GM21786 (cell line): ENCODE data around the gene LRRC74B.
"Not testable (repeated sequence)": the region's sequence is repeated elsewhere in the genome, so short reads cannot be mapped to it uniquely, and the experiment has no call there.

Experiments
- ATAC-seq: cut with Tn5 transposase; IDR thresholded peaks from one replicate; pipeline ENCODE4 v1.9.1; 2021; ENCODE audit not compliant: unreplicated experiment

Gene LRRC74B

DNA sequence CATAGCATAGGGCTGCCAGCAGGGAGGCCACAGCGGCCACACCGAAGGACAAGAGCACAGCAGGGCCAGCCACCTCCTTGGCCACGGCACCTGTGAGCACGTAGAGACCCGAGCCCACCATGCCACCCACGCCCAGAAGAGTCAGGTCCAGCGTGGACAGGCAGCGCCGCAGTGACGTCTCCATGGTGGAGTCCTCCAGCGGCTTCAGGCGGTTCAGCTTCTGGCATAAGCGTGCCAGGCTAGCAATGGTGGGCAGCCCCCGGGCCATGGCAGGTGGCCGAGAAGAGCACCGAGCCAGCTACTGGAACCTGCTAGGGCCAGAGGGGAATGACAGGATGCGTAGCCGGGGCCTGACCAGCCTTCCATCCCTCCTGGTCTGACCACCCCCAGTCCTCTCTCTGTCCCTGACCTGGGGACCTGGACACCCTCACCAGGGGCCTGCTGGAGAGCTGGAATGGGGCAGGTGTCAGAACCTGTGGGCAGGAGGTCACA is 14.2 kb upstream of the LRRC74B start:
- ATAC-seq, result no peak

DNA sequence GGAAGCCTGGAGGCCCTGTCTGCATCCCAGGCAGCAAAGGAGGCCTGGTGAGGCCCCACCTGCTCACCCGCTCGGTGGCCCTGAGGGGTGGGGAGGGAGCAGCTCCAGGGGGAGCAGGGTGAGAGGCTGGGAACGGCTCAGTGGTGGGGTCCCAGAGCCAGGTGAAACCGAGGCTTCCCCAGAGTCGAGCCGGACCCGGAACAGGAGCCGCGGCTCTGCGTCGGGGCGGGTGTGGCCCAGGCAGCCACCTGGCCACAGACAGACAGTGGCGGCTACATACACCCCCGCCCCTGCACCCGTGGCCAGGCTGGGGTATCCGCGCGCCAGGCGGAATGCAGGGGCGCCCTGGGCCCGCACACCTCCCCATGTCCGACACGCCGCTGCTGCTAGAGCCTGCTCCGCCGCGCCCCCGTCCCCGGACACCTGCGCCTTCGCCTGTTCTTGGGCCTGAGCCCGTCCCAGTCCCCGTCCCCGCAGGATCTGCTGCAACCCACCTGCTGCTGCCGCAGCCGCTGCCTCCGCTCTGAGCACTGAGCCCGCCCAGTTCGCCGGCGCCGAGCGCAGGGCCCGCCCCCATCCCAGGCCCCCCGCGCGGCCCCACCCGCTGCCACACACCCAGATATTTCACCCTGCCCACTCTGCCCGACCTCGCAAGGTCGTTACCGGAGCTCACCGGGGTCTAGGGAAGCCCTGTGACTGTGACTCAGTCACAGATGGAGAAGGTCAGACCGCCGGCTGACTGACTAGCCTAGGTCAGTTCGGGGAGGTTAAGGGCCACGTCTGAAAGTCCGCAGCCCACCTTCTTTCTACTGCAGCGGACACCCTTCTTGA is 13.5 kb upstream of the LRRC74B start, which contains the start of gene SLC7A4:
SLC7A4 (minus strand) TSS at position 525 of the 831 bp plus-strand sequence. CDS start 749 bp downstream, outside the sequence.
- ATAC-seq, result no peak

DNA sequence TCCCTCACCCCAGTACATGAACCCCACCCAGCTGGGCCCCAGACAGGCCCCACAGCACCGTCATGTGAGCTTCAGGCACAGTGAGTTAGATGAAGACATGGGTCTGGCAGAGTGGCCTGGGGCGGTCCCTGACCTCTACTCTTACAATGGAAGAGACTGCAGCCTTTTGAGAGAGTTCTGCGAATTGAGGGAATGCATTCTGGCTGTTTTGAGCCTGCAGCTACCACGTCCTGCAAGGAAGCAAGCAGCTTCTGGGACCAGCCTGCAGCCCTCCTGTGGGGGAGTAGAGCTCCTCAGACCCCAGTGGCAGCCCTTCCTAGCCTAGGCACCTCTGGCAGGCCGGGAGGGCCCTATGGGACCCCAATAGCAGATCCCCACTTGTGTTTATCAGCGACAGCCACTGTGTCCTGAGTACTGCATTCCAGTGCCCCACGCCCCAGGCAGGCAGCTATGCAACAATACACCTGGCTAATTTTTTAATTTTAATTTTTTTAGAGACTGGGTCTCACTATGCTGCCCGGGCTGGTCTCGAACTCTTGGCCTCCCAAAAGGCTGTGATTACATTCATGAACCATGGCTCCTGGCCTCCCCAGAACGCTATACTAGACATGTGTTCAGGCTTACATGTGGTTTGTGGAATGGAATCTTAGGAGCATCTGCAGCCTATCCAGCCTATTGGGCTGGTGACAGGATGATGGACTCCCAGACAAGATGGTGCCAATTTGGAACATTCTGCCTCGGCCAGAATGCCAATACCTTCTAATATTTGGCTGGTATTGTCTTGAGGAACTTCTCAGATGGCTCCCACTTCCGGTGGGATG is 12.7 kb upstream of the LRRC74B start:
- ATAC-seq, result no peak

DNA sequence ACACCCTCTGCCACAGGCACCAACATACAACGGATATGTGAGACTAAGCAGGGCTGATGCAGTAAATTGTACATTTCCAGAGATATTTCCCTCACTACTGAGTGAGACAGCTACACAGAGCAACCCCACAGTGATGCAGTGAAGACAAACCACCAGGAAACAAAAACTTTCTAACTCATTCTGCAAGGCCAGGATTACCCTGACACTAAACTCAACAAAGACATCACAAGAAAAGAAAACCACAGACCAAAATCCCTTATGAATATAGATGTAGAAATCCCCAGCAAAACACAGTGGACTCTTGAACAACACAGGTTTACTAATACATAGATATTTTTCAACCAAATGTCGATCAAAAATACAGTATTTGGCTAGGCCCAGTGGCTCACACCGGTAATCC is 11.9 kb upstream of the LRRC74B start:
- ATAC-seq, result no peak

DNA sequence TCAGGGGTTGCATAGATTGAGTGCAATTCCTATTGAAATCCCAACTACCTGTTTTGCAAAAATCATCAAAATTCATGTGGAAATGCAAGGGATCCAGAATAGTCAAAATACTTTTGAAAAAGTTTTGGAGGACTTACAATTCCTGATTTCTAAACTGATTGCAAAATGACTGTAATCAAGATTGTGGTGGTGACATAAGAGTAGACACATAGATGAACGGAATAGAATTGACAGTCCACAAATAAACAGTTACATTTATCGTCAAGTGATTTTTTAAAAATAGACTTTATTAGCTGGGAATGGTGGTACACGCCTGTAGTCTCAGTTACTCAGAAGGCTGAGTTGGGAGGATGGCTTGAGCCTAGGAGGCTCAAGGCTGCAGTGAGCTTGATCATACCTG is 10.8 kb upstream of the LRRC74B start:
- no peak for ATAC-seq

DNA sequence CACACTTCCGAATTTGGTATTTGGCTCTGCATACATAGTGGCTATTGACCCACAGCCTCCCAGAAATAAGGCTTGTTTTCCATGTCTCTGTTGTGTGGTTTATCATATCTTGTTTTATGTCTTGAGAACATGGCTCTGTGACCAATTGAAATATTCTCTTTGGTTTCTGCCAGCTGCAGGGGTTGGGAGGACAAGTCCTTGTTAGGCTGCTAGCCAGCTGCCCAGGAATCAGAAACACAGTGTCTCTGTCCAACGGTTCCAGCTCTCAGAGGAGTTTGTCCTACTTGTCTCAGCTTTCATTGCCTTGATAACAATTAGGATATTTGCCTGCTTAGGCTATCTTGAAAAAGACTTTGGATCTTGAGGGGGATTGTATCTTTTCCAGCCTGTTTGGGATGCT is 7.3 kb upstream of the LRRC74B start:
- no peak for ATAC-seq

DNA sequence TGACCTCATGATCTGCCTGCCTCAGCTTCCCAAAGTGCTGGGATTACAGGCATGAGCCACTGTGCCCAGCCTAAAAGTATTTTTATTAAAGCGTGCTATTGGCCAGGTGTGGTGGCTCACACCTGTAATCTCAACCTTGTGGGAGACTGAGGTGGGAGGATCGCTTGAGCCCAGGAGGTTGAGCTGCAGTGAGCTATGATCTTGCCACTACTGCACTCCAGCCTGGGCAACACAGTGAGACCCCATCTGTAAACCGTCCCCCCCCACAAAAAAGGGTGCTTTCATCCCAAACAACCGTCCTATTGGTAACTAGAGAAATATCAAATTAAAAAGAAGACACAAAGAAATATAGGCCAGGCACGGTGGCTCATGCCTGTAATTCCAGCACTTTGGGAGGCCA is 6.6 kb upstream of the LRRC74B start:
- not testable (repeated sequence) for ATAC-seq

DNA sequence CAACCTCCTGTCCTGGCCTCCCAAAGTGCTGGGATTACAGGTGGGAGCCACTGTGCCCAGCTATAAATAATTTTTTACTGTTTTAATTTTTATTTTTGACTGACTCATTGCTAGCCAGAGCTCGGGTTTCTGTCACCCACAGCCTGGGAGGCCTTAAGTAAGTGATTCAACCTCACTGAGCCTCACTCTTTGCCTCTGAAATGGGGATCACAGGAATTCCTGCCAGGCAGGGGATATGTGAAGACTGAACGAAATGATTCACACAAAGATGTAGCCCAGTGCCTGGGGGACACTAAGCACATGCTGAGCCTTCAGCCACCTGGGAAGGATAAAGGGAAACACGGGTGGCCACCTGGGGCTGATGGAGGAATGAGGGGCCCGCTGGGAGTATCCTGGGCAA is 3.8 kb upstream of the LRRC74B start:
- no peak for ATAC-seq

DNA sequence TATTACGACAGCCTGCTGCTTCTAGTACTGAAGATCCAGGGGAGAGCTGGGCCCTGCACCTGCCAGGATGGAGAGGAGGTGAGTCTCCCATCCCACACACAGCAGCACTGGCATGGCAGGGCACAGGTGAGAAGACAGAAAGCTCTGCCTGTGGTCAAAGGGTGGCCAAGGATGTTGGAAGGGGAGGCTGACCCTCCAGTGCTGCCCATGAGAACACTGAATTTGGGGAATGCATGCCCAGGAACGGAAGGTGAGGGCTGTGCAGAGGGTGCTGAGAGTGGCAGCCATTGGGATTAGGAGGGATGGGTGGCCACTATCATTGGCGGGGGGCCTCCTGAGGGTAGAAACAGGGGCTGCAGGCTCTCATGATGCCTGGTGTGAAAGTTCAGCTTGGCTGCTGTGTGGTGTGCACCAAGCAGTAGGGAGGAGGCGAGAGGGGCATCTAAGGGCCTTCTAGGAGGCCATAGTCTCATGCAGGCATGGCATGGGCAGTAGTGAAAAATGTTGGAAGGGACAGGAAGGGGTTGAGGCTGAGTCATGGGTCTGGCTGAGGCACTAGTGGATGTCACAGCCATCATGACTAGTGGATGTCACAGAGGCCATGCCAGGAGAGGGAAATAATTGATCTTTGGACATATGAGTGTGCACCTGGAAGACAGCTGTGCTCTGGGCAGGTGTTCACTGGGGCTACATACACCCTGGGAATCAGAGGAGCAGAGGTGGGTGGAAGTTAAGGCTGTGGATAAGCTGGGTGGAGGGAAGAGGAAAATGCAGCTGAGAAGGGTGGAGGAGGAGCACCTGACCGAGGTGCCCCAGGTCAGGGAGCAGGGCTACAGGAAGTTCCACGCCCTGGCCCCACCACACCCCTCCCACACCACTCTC is 2.5 kb upstream of the LRRC74B start:
- no peak for ATAC-seq

DNA sequence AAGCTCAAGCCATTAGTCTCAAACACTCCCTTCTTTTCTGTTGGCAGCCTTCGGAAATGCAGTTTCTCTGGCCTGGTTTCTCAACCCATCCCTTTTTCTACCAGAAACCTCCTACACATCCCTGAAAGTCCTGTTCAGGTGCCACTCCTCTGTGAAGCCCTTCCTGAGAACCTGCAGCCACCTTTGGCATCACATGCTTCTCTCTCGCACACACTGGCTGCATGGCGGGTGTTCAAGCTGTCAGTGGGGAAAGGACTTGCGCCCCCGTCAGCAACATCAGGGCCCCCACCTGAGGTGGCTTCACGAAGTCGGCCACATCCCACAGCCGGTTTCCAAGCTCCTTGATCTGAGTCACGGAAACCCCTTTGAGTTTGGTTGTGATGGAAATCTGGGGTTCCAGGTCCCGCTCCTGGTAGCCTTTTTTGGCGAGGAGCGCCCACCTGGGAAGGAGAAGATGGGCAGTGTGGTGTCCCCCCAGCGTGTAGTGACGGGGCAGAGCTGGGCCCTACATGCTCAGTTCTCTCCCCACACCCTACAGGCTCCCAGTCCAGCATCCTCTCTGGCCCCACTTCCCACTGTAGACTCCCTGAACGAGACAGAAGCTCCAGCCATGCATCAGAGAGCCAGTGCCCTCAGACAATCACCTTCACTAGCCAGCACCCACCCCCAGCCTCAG is 1.7 kb upstream of the LRRC74B start:
- no peak for ATAC-seq

DNA sequence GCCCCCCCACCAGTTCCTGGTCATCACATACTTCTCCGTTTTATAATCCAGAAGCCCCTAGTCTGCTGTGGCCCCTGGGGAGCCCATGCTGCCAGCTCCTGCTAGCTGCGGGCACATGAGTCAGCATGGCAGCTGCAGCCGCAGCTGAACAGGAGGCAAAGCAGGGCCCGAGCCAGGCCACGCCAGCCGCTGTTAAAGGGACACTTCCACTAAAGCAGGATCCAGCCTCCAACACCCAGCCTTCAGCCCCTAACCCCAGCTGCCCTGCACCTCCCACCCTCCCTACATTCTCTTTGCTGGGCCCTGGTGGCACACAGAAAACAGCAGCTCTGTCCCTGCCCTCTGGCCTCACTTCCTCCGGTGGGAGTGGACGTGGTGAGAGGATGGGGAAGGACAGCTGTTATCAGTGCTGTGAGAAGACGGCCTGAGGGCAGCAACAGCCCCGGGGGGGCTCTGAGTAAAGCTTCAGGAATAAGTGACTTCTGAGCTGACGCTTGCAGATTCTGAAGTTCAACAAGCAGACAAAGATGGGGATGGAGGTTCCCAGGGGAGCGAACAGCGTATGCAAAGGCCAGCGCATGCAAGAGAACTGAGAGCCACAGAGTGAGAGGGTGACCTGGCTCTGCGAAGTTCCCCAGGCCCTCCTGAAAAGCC is 688 bp upstream of the LRRC74B start:
- no peak for ATAC-seq

DNA sequence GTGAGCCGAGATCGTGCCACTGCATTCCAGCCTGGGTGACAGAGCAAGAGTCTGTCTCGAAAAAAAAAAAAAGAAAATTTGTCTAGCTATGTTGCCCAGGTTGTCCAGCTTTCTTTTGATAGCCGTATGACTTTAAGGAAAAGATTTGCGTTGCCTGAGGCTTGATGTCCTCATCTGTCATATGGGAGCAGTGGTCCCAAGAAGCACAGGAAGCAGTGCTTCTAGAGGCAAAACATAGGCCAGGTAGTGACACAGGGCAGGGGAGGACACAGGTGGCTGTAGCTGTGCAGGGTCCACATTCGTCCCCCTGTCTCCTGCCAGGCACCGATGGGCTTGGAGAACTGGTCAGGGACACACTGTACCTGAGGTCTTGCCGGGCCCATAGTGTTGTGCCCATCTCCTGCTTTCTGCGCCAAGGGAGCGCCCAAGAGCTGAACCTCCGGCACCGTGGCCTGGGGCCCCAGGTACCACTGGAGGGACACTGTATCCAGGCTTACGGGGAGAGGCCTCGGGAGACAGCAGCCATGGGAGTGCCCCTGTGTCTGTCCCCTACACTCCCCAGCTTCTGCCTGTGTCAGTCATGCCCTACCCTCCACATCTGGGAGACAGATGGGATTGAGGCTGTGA is 1.4 kb downstream of the LRRC74B start:
- ATAC-seq, result no peak

DNA sequence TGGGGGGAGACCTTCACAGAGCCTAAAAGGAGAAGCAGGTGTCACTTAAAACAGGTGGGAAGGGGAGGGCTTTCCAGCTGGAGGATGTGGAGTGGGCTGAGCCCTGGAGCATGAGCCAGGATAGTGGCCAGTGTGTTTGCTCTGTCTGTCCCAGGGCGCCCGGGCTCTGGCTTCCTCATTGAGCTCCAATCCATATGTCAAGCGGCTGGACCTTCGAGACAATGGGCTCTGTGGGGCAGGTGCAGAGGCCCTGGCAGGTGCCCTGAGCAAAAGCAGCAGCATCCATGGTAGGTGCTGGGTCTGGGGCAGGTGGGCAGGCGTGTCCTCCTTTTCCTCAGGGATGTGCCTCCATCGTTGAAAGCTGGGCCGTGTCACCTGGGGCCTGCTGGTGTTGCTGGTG is 2.0 kb downstream of the LRRC74B start:
- ATAC-seq, result no peak

DNA sequence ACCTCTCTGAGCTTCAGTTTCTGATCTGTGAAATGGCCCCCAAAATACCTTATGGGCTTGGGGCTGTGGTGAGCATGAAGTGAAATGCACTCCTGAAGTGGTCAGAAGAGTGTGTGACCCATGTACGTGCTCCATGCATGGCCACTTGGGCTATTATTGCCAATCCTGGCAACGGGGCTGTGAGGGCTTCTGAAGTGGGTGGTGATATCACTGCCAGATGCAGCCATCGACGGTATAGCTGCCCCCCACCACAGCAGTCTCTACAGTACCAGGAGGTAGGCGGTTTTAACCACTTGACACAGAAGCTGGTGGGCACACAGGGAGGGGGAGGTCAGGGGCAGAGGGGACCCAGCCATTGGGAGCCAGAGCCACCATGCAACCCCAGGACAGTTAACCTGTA is 2.7 kb downstream of the LRRC74B start:
- not testable (repeated sequence) for ATAC-seq

DNA sequence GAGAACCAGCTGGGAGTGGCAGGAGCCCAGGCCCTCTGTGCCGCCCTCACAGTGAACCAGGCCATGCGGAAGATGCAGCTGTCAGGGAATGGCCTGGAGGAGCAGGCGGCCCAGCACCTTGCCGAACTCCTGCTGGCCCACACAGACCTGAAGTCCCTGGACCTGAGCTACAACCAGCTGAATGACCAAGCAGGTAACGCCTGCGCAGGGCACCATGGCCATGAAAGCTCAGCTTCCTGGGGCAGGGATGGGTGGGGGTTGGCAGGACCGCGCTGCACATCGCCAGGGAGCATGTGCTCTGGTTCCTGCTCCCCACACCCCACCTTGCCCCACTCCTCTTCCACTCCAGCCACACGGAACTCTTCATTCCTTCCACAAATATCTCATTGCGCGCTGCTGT is 3.2 kb downstream of the LRRC74B start:
- ATAC-seq, result not testable (repeated sequence)

DNA sequence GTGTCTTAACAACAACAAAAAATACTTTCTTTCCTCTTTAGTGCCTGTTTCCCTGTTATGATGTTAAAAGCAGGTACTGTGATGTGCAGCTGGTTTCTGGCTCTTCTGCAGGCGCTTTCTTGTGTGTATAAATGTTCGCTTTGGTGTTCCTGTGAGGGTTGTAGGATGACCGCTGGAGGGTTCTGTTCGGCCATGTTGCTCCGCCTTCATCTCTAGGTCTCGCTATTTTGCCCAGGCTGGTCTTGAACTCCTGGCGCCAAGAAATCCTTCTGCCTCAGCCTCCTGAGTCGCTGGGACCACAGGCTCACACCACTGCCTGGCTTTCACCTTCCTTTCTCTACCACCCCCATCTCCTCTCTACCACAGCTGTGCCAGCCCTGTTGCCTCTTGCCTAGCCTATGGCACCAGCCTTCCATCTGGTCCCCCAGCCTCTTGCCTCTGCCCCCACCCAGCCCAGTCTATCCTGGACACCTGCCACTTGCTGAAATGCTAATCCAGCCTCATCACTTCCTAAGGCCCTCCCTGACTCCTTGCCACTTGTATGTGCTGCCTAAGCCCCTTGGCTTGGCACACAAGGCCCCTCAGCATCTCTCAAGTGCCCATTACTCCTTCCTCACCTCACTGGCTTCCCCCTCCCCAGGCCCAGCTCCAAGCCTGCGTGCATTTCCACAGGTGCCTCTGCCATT is 5.5 kb downstream of the LRRC74B start:
- ATAC-seq, result no peak

DNA sequence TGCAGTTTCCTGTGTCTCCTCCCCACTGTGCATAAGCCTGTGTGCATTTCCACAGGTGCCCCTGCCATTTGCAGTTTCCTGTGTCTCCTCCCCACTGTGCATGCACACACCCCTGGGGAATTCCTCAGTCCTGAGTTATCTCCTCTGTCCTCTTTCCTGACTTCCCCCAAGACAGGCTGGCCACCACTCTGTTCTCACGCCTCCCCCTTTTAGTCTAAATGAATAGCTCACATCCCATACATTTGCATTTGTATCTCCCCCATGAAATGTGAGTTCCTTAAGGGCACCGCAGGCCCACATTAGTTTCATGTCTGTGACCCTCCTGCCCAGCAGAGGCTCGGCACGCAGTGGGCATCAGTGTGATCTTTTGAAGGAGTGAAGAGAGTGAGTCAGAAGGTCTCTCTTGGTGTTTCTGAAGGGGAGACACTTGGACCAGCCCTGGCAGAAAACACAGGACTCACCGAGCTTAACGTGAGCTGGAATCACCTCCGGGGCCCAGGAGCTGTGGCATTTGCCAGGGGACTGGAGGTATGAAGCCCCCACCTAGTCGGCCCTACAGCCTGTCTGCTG is 6.2 kb downstream of the LRRC74B start:
- no peak for ATAC-seq

DNA sequence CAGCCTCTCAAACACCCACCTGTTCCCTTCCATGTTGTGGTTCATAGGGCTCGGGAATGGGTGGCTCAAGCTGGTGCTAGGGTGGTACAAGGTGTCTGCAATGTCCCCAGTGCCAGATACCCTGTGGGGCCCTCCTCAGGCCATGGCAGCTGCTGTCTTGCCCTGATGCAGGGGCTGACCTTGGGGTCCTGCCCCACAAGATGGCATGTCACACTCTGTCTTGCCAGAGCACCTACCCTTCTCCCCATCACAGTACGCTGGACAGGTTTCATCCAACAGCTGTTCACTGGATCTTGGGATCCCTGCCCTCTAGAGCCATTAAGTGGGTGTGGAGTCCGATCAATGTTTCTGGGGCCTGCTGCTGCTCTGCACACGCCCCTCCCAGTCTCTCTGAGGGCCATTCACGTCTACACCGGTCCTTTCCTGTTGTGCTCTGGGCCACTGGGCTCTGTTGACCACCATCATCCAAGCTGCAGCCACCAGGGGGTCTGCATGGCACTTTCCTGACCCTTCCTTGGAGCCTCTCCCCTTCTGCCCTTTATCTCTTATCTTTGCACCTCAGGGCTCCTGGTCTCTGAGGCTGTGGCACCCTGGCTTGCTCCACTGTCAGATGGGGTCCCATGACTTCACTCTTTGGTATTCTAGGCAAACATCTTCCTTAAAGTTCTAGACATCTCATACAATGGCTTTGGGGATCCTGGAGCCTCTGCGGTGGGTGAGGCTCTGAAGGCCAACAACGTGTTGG is 7.1 kb downstream of the LRRC74B start:
- no peak for ATAC-seq
